ENCODE measurements around the gene FHOD1.

GRCh38 chr16:67234180-67234597, 13.1 kb downstream of the FHOD1 start:
- TF ChIP-seq CTCF (conservative IDR thresholded peaks at IDR 0.05; ENCODE audit: low read depth, low read length) (no peak), EZH2 (IDR thresholded peaks at IDR 0.05; ENCODE audit: borderline replicate concordance, low read depth, low read length, poor library complexity, severe bottlenecking) (no peak)
